HG03139 (cell line): Measurements from ENCODE around the gene GTF2A1.
A peak's percentile ranks its signal among the peaks of the same experiment; 100 is the strongest.
"Not testable (repeated sequence)": the region's sequence is repeated elsewhere in the genome, so short reads cannot be mapped to it uniquely, and the experiment has no call there.

ENCODE experiments used
- ATAC-seq: cut with Tn5 transposase; IDR thresholded peaks from one replicate; pipeline ENCODE4 v1.9.1; 2021; ENCODE audit not compliant: unreplicated experiment

The GTF2A1 gene

DNA sequence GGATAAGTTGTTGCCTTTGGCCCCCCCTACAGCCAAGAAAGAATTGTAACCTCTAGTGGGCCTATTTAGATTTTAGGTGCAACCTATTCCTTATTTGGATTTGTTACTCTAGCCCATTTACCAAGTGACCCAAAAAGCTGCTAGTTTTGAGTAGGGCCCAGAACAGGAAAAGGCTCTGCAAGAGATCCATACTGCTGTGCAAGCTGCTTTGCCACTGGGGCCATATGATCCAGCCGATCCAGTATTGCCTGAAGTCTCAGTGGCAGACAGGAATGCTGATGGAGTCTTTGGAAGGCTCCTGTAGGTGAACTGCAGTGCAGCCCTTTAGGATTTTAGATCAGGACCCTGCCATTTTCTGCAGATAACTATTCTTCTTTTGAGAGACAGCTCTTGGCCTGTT is 12.9 kb upstream of the GTF2A1 start:
- no peak for ATAC-seq

DNA sequence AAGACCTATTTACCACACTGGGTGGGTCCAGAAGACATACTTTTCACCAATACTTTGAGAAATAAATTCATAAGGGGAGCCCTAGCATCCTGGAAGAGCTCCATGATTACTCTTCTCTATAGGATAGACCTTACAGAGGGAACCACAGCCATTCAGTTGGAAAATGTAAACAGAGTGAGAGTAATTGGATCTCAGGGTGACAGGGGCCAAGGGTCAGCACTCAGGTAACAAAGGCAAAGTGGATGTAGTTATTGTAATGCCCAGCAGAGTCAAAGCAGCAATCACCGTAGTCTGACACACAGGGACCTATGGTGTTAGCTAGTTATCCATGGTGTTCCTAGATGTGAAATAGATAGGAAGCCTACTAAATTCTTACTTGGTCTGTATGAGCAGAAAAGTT is 10.8 kb upstream of the GTF2A1 start:
- no peak for ATAC-seq

- no peak for ATAC-seq
Measured at GRCh38 chr14:81224222-81224621, 3.5 kb upstream of the GTF2A1 start.

GRCh38 chr14:81223788-81224187 is 3.0 kb upstream of the GTF2A1 start:
- not testable (repeated sequence) for ATAC-seq

GRCh38 chr14:81222691-81223090 is 1.9 kb upstream of the GTF2A1 start:
- ATAC-seq, result no peak

GRCh38 chr14:81222126-81222525 is 1.4 kb upstream of the GTF2A1 start:
- no peak for ATAC-seq

- ATAC-seq, result no peak
Measured at GRCh38 chr14:81221579-81222102, 882 bp upstream of the GTF2A1 start.

DNA sequence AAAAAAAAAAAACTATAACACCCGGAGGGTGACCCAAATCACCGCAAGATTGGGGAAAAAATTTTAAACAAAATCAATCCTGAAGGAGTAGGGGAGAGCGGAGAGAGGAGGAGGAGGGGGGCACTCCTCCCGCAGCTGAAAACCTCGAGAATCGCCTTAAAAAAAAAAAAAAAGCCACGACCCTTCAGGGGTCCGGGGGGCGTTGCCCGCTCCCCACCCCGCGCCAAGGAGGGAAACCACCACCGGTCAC is 254 bp downstream of the GTF2A1 start:
- ATAC-seq, result no peak

DNA sequence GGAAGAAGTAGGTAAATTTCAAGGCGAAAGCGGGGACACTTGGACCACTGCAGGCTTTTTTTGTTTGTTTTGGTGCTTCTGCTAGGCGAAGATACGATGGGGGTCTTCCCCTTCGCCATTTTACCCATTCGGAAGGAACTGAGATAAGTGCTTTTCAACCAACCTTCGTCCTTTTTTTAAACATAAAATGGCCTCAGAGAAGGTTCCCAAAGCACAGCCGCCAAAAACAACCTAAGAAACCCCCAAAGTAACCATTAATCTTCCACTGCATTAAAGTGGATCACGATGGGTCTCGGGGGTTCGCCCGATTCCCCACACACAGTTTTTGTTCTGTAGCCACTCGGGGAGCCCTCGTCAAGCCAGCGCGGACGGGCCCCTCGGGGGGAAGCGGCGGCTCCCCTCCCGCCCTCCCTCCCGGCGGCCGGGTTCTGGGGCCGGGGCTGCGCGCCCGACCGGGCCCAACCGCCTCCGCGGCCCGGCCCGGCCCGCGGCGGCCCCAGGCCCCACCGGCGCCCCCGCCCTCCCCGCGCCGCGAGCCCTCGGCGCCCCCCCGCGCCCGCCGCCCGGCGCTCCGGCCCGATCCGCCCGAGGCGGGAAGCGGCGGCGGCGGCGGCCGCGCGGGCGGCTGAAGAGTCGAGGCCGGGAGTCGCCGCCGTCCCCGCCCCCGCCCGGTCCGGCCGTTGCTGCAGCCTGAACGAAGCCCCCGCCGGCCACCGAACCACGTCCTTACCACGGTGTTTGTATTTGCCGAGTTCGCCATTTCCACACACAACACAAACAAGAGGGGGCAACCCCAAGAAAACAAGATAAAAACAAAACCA is 790 bp downstream of the GTF2A1 start:
- no peak for ATAC-seq

DNA sequence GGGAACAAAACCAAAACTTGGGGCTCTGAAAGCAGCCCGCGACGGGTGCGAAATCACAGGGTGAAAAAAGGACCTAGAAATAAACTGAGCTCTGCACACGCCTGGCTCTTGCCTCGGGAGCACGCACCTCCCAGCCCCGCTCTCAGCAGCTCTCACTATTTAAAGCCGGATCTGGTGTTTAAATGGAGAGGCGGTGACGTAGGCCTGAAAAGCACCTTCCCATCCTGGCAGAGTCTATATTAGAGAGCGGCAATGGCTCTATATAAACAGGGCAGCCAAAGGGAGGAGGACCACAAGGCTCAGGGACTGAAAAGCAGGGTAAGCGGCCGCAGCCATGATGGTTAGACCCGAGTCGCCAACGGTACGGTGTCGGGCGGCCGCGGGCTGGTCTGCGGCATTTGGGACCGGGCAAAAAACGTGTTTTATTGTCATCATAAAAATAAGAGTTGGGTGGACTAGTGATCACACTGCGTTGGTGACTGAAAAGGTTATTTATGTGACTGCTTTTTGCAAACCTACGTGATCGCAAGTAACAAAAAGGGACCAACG is 1.5 kb downstream of the GTF2A1 start:
- peak; percentile 43 for ATAC-seq

DNA sequence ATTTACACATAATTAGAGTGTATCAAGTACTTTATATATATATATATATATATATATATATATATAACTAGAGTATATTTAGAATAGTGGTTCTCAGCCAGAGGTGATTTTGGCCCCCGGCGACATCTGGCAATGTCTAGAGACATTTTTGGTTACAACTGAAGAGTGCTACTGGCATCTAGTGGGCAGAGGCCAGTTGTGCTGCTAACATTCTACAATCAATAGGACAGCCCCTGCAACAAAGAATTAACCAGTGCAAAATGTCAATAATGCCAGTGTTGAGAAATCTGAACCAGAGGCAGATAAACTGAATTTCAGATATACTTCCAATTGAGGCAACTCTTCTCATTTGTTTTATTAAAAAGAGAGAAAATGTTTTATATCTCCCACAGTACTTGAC is 8.9 kb downstream of the GTF2A1 start:
- ATAC-seq, result peak; percentile 72

DNA sequence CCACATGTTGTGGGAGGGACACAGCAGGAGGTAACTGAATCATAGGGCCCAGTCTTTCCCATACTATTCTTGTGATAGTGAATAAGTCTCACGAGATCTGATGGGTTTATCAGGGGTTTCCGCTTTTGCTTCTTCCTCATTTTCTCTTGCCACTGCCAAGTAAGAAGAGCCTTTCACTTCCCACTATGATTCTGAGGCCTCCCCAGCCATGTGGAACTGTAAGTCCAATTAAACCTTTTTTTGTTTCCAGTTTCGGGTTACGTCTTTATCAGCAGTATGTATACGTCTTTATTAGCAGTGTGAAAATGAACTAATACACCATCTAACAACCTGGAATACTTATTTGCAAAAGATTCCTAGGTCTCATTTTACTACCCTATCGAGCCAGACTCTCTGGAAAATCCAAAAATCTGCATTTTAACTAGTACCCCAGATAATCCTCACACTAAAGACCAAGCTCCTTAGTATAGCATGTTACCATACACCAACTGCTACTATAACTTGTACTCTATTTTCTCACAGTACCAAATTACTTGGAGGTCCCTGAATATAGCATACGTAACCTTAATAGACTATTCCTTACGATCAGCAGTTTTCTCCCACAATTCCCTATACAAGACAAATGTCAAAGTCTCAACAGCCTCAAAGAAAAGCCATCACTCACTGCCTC is 11.5 kb downstream of the GTF2A1 start:
- ATAC-seq, result no peak

DNA sequence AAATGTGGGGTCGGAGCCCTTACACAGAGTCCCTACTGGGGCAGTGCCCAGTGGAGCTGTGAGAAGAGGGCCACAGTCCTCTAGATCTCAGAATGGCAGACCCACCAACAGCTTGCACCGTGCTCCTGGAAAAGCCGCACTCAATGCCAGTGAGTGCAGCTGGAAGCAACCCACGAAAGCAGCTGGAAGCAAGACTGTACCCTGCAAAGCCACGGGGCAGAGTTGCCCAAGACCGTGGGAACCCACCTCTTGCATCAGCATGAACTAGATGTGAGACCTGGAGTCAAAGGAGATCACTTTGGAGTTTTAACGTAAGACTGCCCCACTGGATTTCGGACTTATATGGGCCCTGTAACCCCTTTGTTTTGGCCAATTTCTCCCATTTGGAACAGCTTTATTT is 12.3 kb downstream of the GTF2A1 start:
- ATAC-seq, result no peak

- no peak for ATAC-seq
Measured at GRCh38 chr14:81206115-81206514, 14.6 kb downstream of the GTF2A1 start.

GRCh38 chr14:81205639-81206038 is 15.1 kb downstream of the GTF2A1 start:
- no peak for ATAC-seq

DNA sequence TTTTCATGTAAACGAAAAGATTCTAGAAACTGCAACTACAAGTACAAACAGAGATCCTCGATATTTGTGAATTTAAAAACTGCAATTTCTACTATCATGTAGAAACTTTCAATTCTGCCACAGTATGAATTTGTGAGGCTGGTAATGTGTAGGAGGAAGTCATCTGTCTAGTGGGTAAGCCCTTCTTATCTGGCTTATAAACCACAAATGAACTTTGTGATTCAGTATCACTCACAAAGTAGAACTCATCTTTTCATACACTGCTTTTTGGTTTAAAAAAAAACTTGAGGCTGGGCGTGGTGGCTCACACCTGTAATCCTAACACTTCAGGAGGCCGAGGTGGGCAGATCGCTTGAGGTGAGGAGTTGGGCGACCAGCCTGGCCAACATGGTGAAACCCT is 20.7 kb downstream of the GTF2A1 start:
- no peak for ATAC-seq

- ATAC-seq, result no peak
Measured at GRCh38 chr14:81199084-81199483, 21.7 kb downstream of the GTF2A1 start.

- no peak for ATAC-seq
Measured at GRCh38 chr14:81198651-81199050, 22.1 kb downstream of the GTF2A1 start.

- ATAC-seq, result peak; percentile 64
Measured at GRCh38 chr14:81193924-81194633, 26.7 kb downstream of the GTF2A1 start.

DNA sequence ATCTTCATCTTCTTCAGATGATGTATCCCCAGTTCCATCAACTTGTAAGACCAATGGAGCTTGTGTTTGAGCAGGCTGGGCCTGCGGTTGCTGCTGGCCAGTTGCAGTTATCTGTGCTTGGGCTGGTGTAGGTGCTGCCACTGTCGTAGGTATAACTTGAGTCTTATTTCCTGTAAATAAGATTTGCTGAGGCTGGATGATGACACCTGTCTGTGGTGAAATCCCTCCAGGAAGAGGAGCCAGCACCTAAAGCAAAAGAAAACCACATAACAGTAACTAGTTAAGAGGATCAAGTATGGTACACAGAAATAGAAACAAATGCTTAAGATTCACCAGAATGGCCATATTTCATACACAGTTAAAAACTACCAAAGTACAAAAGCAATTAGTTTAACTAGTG is 28.2 kb downstream of the GTF2A1 start:
- ATAC-seq, result no peak

DNA sequence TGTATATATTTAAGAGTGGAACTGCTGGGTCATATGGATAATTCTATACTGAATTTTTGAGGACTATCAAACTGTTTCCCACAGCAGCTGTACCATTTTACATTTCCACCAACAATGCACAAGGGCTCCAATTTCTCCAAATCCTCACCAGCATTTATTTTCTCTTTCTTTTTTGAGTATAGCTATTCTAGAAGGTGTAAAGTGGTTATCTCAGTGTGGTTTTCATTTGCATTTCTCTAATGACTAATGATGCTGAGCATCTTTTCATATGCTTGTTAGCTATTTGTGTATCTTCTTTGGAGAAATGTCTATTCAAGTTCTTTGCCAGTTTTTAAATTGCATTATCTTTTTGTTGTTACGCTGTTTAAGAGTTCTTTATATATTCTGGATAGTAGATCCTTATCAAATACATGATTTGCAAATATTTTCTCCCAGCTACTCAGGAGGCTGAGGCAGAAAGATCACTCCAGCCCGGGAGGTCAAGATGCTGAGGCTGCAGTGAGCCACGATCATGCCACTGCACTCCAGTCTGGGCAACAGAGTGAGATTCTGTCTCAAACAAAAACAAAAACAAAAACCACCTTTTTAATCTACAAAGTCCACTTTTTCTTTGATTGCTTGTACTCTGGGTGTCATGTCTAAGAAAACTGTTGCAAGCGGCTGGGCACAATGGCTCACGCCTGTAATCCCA is 32.8 kb downstream of the GTF2A1 start:
- ATAC-seq, result peak; percentile 75
